ENCODE measurements around the gene CEPT1. TPM values are rescaled to one million over a fixed set of nuclear protein-coding genes. Genes with fewer than 3 reads are reported as not detected.

Gene CEPT1
- total RNA-seq, 1 experiment from 2014 or later, result 29.3 TPM

GRCh38 chr1:111222308-111223125 lies 82.5 kb downstream of the CEPT1 start (continued):
- no peak for TF ChIP-seq MAX (CRISPR knock-in tag; IDR thresholded peaks at IDR 0.05)
- TF ChIP-seq CREM (CRISPR knock-in tag; IDR thresholded peaks at IDR 0.05), result no peak
- TF ChIP-seq ZMAT4 (CRISPR knock-in tag; IDR thresholded peaks at IDR 0.05), result no peak
- no peak for TF ChIP-seq ZNF317 (CRISPR knock-in tag; IDR thresholded peaks at IDR 0.05; ENCODE audit: borderline replicate concordance, low read depth)
- no peak for TF ChIP-seq SOX15 (CRISPR knock-in tag; IDR thresholded peaks at IDR 0.05)

GRCh38 chr1:111223126-111223685 lies 83.2 kb downstream of the CEPT1 start:
- no peaks in the 10 kb centered on the region for H3K36me3 Mint-ChIP-seq
- no peak overlapping the region for H3K27ac Mint-ChIP-seq
- ChIA-PET POLR2A (no interaction called here), CTCF (interaction anchor here (0.7 to 5.8 kb wide), 22 partner anchors 9 to 284 kb away, joined by 3 to 63 read pairs (median 4); partner anchors contain the start of genes ATP5PB, CEPT1, DRAM2 and WDR77)
- ATAC-seq (no peak), DNase-seq (ENCODE audit: low spot score) (no peak)
- no peak for TF ChIP-seq MYBL2 (CRISPR knock-in tag; IDR thresholded peaks at IDR 0.05)
- TF ChIP-seq KAT7 (CRISPR knock-in tag; IDR thresholded peaks at IDR 0.05; ENCODE audit: borderline replicate concordance), result no peak
- no peak for TF ChIP-seq ATF1 (CRISPR knock-in tag; IDR thresholded peaks at IDR 0.05)
- no peak for TF ChIP-seq MAX (CRISPR knock-in tag; IDR thresholded peaks at IDR 0.05)
- no peak for TF ChIP-seq PREB (CRISPR knock-in tag; IDR thresholded peaks at IDR 0.05; ENCODE audit: borderline replicate concordance)
- TF ChIP-seq NFYB (CRISPR knock-in tag; conservative IDR thresholded peaks at IDR 0.05; ENCODE audit: low read depth), result no peak
- TF ChIP-seq ATF3 (CRISPR knock-in tag; conservative IDR thresholded peaks at IDR 0.05), result no peak
- TF ChIP-seq SMAD3 (CRISPR knock-in tag; IDR thresholded peaks at IDR 0.05; ENCODE audit: borderline replicate concordance), result no peak
- TF ChIP-seq ERG (CRISPR knock-in tag; IDR thresholded peaks at IDR 0.05), result no peak
- no peak for TF ChIP-seq SMAD4 (CRISPR knock-in tag; IDR thresholded peaks at IDR 0.05)
- no peak for TF ChIP-seq HMGXB4 (CRISPR knock-in tag; IDR thresholded peaks at IDR 0.05)
- no peak for TF ChIP-seq ARID4B (CRISPR knock-in tag; IDR thresholded peaks at IDR 0.05; ENCODE audit: borderline replicate concordance)
- TF ChIP-seq FOXP1 (CRISPR knock-in tag; IDR thresholded peaks at IDR 0.05; ENCODE audit: borderline replicate concordance), result no peak
- H3K27me3 Mint-ChIP-seq (ENCODE audit: low read depth), result no peaks in the 10 kb centered on the region; the same call in none of the 2 replicates
- H3K4me1 Mint-ChIP-seq, result peaks cover 38% of the 10 kb centered on the region
- no peaks in the 10 kb centered on the region for H3K9me3 Mint-ChIP-seq
- no peak overlapping the region for H3K4me3 Mint-ChIP-seq
